IPS-NIHi7 (cell line): ENCODE results near the gene AKAP13.

Source experiments
- DNase-seq: peaks from one replicate; pipeline ENCODE4 v3.0.0; 2012; ENCODE audit warnings: mixed read lengths; ENCODE audit errors: extremely low spot score

AKAP13 gene

DNA sequence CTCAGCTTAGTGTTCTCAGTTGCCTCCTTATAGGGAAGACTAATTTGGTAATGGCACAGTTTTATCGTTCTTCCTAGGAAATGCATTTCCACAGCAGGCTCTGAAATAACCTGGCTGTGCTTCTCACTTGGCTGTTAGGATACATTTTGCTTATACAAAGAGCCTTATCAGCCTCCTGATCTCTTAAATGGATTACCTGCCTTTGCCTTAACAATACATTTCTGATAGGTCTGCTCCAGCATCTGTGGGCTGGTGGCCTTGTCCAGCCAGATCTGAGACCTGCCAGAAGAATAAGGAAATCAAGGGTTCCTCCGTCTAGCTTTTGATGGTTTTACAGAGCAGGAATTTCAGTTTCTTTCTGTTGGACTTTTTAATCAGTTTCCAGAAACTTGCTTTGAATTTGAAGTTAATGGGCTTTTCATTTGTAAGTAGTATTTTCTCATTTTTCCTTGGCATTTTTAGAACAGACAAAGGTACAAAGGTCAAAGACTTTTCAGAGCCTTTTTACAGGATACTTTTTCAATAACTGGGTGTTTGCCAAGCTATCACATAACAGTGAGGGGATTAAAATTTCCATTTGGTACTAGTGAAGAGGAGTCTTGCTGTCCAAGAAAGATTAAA lies 116.3 kb downstream of the AKAP13 start:
- no peak for DNase-seq

DNA sequence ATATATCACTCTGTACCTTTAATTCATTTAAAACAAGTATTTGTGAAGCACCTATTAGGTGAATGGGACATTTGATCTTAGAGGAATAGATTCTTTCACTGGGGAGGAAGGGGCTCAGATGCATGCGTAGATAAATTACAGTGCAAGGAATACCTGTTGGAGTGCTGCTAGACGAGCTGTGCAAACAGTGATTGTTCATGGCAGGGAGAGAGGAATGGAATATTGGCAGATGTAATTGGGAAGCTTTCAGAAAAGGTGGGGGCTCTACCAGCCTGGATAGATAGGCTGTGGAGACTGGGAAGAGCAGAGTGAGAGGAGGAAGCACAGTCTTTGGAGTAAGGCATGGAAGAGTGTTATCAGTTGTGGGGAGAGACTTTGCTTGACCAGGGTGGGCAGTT lies 116.8 kb downstream of the AKAP13 start:
- no peak for DNase-seq

DNA sequence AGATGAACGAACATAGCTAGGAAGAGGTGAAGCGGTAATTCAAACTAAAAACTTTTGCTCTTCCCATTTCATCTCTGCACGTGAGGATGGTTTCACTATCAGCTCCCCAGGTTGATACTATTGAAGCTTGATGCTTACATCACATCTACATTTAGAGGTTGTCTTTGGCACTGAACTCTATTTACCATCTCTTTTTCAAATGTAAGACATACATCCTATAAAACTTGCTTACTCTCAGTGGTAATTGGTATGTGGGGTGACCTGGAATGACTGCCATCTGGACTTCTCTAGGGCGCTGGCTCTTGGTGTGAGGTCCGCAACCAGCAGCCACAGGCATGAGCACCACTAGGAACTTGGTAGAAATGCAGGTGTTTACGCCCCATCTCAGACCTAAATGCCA lies 118.1 kb downstream of the AKAP13 start:
- no peak for DNase-seq

DNA sequence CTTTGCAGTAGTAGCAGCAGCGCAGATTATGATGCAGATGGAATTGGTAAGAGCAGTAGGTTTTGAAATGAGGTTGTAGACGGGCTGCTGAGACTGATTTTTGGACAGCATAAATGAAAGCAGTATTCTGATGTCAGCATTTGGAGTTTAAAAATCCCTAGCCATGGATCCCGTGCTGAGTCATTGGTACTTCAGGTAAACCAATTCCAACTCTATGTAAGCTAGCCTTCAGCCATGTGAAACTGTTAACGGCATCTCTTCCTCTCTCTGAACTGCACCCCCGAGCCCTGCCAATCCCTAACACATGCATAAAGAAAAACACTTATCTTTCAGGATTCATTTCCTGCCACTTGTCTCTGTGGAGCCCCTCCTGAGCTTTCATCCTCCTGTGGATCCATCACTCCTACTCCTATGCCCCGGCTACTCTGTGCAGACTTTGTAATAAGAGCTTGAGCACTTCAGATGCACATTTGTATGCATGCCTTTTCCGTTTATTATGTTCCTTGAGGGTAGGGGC lies 119.0 kb downstream of the AKAP13 start:
- DNase-seq = no peak

DNA sequence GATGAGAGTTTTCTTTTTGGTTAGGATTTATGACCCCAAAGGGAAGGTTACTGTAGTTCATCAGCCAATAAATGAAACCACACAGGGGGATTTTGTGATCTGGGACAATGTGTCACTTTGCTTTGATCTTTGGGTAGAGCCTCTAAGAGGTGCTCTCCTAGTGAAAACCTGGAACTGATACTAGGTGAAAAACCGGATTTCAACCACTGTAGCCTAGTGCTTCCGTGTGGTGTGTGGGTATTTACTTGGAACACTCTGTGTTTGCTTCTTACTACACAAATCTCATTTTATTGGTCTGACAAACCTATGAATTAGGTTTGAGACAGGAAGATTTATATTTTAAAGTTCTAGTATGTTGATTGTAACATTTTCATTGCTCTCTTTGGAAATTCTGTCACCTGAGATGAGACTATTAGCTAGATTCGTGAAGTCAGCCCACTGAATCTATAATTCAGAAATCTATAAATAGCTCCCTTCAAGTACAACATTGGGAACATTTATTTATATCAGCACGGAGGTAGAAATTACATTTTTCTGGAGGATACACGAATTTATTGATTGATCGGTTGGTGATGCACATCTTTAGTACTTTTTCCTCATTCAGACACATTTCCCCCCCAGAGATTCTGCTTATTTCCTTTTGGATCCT lies 119.8 kb downstream of the AKAP13 start:
- DNase-seq = no peak

DNA sequence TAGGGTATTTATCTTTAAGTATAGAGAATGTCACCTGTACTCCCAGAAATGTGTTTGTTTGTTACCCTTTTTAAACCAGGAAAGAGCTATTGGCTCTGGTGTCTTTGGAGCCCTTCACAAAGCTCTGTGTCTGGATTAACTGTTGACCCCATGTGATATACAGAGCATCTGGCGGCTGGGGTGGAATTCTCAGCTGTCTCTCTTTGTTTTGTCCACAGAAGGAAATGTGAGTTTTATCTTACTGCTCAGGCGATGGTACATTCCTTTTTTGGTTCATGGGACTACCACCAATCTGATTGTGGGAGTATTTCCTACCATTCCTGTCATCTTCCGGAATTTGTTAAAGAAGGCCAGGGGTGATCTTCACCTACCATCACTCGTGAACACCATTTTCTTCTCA lies 120.3 kb downstream of the AKAP13 start:
- DNase-seq = no peak

DNA sequence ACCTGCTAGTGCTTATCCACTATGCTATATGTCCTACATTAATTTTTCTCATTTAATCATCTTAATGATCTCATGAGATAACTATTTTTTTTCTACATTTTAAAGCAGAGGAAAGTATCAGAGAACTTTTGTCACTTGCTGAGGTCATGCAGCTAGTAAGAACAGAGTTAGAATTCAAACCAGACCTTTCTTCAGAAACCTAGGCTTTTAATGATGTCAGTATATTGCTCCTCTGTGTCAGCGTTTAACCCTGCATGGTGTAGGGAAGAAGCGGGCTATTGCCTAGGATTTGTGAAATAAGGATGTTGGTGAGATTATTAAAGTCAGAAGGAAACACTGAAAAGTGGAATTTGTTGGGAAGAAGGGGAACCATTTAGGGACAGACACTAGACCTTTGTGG lies 121.2 kb downstream of the AKAP13 start:
- DNase-seq = no peak

DNA sequence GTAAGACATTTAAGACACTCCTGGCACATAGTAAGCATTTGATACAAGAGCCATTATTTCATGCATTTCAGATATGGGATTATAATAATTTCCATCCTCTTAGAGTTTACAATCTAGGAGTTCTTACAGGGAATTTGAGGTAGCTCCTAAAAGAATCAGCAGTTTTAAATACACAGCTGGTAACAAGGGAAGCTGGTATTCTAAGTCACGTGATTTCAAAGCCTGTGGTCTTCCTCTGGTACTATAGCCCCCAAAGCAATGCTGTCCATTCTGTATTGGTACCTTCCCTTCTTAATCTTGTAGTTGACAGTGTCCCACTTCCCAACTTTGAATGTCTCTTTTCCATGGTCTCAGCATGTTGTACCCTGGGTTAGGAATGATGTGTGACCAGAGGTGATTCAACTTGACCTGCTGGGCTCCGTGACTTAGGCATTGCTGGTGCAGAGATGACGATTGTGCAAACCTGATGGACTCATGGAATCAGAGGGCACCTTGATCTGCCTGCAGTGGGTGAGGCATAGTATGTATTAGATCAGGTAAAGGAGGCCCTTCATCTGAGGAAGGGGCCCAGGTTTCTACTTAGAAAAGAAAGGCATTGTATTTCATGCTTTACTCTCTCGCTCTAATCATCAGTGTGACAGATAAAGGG lies 122.9 kb downstream of the AKAP13 start:
- DNase-seq = no peak

DNA sequence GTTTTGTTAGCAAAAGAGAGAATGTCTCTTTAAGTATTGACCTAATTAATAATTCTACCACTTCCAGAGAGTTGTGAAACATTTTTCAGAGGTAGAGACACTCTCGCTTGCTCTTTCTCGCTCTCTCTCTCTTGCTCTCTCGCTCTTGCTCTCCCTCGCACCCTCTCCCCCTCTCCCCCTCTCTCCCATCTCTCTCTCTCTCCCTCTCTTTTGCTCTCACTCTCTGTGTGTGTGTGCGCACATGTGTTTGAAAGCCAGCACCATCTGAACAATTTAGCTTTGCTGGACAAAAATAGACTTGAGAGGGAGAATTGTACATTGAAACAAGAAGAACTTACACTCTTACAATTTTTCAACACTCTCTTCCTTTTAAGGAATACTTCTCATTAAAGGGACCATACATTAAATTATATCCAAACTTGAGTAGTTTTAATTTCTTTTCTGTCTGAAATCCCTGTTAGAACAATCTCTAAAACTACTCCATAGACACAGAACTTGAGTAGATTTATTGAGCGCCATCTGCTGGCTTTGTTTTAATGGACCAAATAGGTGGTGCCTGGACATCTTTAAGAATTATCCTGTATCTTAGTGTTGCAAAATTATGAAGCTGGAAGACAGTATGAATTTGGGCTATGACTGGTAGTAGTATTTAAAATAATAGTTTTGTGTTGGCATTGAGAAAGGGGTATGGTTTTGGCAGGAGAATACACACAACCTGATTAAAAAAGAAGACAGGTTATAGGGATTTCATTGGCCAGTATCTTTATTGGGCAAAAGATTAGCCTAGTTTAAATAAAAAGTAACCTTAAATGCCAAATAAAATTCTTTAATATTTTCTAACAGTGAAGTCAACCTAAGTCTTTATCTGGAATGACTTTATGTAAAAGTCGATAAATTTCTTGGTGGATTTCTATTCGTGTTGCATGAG lies 124.6 kb downstream of the AKAP13 start:
- no peak for DNase-seq

DNA sequence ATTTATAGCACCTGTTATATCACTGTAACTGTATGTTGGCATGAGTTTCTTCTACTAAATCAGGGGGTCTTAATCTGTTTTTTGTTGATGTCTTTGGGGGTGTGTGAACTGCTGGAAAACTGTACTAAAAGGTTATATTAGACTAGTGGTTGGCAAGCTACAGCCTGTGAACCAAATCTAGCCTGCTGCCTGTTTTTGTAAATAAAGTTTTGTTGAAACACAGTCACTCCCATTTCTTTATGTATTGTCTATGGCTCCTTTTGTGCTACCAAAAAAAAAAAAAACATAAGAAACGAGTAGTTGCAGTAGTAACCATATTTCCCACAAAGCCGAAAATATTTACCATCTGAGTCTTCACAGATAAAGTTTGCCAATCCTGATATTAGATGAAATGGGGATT lies 126.7 kb downstream of the AKAP13 start:
- DNase-seq = no peak

DNA sequence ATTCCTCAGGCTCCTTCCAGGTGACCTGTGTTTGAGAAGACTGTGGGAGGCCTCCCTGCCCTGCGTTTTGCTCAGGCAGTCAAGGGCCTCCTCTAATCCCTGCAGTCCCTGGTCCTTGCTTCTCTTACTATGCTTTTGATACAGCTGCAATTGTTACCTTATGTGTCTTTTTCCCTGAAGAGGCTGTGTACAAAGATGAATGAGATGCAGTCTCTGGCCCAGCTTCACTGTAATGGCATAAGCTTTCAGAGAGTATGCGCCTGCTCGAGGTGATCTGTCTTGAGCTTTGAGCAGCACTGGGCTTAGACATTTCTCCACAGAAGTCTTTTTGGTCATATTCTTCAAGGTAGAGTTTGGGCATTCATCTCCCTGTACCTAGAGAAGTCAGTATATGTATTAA lies 129.6 kb downstream of the AKAP13 start:
- no peak for DNase-seq

DNA sequence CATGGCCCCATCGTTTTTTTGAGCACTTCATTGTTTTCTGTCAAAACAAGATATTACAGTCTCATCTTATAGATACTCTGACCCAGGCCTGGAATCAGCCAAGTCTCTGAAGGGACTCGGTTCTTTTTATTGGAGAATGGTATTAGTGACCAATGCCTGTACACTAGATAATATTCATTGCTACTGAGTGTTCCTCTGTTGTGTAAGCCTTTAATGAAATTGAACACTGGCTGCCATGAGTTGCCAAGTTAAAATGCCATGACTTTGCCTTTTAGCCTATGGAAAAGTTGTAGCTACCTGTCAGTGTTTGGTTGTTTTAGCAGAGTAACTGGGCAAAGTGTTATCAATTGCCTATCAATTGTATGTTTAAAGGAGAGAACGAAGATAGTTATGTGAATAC lies 134.0 kb downstream of the AKAP13 start:
- DNase-seq = no peak

DNA sequence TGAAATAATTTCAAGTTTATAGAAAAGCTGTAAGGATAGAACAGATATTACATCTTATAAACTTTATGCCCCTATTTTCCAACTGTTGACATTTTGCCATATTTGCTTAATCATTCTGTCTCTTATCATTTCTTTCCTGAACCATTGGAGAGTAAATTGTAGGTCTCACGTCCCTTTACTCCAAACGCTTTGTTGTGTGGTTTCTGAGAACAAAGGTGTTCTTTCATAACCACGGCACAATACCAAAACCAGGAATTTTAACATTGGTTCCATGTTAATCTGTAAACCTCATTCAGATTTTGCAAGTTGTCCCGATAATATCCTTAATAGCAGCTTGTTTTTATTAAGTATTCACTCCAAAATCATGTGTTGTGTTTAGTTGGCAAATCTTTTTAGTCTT lies 134.8 kb downstream of the AKAP13 start:
- no peak for DNase-seq

DNA sequence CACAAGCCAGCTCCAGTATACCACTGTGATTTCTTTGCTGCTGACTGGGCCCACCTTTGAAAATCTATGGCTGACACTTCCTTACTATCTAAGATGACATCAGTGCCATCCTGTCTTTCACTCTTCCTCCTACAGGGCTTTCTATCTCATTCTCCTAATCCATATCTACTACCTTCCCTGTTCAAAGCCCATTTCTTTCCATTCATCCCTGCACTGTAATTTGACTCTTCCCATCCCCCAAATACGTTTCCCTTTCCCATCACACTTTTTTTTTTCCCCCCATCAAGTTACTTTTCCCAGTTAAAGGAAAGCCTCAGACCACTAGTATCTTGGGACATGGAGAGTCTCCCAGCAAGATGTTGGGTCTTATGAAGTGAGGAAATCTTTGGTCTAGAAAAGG lies 136.7 kb downstream of the AKAP13 start:
- DNase-seq = no peak

DNA sequence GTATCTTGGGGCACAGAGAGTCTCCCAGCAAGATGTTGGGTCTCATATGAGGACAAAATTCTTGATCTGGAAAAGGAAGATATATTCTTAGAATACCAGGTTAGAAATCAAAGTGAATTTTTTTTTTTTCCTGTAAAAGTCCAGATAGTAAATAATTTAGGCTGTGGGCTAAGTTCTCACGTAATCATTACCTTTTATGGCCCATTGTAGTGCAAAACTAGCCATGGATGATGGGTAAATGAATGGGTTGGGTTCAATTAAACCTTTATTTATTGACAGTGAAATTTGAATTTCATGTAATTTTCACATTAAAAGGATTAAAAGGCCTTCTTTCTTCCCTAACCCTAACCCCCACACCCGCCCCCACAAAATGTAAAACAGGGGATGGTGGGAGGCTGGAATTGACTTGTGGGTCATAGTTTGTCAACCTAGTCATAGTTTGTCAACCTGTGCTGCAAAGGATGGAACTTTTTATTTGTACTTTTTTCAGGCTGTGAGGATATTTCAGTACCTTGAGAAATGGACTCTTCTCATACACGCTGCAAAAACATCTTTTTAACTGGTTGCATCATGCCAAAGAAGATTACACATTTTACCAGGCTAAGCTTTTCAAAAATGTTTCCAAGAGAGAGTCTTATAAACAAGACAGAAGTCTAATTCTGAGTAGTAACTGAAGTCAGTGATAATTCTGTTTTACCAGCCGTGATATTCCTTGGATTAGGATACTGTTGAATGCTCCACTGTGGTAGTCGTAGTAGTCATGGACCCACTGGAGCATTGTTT lies 138.8 kb downstream of the AKAP13 start:
- DNase-seq = no peak

DNA sequence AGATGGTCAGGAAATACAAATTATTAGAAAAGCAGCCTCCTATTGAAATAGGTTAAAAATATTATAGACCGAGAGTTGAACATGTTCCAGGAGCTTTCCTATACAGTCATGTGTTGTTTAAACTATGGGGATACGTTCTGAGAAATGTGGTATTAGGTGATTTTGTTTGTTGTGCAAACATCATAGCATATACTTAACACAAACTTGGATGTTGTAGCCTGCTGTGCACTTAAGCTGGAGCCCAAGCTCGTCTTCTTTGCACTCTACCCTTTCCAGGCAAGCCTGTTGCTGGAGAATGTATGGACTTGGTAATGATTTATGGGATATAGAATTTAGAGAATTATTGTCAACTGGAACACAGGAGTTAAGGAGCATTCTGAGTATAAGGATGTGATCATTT lies 140.2 kb downstream of the AKAP13 start:
- DNase-seq = no peak

DNA sequence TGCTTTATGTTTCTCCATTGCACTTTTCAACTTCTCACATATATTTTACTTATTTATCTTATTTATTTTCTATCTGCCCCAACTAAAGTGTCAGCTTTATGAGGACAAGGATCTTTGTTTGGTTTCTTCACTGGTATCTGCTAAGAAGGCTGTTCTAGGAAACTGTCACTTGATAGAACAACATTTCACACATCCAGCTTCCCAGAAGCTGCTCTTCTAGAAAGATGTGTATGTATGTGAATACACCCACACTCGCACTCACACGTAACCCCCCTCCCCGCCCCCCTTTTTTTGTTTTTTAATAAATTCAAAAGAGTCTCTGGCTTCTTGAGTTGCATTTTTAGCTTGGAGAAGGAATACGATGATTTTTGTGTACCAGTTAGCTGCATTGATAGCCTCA lies 143.1 kb downstream of the AKAP13 start:
- DNase-seq = no peak

DNA sequence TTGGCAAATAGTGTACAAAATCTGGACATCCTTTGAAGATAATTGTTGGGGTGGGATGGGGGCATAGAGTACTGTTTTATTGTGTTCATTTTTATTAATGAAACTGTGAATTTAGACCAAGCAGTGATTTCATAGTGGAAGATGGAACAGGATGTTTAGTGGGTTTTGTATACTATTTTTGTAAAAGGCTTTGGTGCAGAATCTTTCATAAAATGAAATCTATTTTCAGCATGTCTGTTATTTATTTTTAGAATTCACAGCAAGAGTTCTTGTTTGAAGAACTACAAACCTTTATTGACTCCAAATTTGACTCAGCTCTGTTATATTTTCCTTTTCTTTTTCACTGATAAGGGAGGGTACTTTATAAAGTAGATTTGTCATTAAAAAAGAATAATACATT lies 145.4 kb downstream of the AKAP13 start:
- DNase-seq = no peak

DNA sequence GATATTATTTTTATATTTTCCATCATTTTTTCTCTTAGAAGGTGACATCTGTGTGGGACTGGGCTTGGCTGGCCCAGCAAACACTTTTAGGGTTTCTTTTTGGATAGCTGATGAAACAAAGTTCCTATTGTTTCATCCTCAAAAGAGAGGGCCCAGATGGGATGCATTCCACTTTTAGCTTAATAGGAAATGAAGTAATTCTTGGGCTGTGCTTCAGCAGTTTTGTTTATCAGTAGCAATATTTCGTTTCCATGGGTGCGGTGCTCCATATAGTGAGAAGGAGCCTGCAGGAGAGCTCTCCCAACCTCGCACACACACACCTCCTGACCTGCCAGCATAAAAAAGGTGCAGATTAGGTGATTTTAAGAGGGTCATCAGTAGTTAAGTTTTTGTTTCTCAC lies 147.5 kb downstream of the AKAP13 start:
- no peak for DNase-seq

DNA sequence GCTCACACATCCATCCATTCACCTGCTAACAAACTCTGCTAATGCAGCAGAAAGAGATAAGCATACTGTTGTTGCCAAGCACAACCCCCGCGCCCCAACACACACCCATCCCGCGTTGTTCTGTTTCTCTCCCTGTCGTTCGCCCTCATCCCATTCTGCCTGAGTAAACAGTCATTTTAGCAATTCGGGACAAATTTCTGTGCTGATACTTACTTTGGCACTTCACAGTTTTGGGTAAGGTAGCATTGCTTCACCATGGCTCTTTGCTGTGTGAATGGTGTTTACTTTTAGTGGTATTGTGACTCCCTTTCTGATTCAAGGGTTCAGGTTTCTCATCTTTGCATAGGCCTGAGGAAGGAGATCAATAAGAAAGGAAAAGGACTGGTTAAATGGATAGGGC lies 149.7 kb downstream of the AKAP13 start:
- DNase-seq = no peak

DNA sequence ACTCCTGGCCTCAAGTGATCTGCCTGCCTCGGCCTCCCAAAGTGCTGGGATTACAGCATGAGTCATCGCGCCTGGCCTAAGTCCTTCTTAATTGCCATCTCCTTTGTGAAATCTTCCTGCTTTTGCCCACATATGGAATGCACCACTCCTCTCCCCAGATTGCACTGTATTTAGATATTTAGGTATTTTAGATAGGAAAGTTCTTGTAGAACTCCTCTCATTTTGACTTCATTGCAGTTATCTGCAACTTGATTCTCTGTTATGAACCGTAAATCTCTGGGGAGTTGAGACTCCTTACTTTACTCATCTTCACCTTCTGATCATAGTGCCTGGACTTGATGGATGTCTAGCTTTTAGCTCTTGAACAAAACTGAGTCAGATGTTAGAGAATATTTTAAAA lies 150.7 kb downstream of the AKAP13 start:
- no peak for DNase-seq
